Endothelial cell of umbilical vein (primary cell): ENCODE data around the gene AUTS2. TPM values are rescaled to one million over a fixed set of nuclear protein-coding genes. Genes with fewer than 3 reads are reported as not detected.

Experiments used
- BruUV-seq: library from RNA; stranded (reverse); fragments of 400-500 nt; replicated peaks from 2 replicates; lab custom pipeline; 2021; lab: Mats Ljungman, UMichigan
- CTCF ChIA-PET: fragments of 300-600, 350-600 bp; sonication (Branson Sonifier 250); formaldehyde crosslinking; loops from one replicate; lab custom pipeline; 2021; ENCODE audit warnings: antibody characterized with exemption, inconsistent platforms; lab: Charles Lee
- POLR2A ChIA-PET: fragments of 300-600, 350-600 bp; sonication (Branson Sonifier 250); formaldehyde crosslinking; loops from one replicate; lab custom pipeline; 2021; ENCODE audit warnings: antibody characterized with exemption, inconsistent platforms; lab: Charles Lee
- DNase-seq: peaks from one replicate; pipeline ENCODE4 v3.0.0-alpha.2; 2011; ENCODE audit warnings: low read depth, low spot score
- FAIRE-seq: peaks from 2 replicates; lab custom pipeline; 2011; peaks lifted over from hg19 to GRCh38; lab: Jason Lieb, UNC
- H2AFZ ChIP-seq: 2 replicates; pipeline ENCODE4 v1.6.0; 2012; ENCODE audit warnings: low read depth, low read length, control low read depth, inconsistent platforms
- H3K27ac ChIP-seq: 2 replicates; pipeline ENCODE4 v1.5.1; 2011; ENCODE audit warnings: low read depth, mild to moderate bottlenecking, control low read depth, low read length, moderate library complexity; ENCODE audit not compliant: insufficient read depth
- H3K27me3 ChIP-seq, 2 experiments: 2 replicates each; pipeline versions ENCODE4 v1.6.0 to v1.6.1; 2011; ENCODE audit warnings: low read length in 2 of 2, mixed read lengths in 1 of 2; ENCODE audit not compliant: control insufficient read depth in 2 of 2, insufficient read depth in 2 of 2
- H3K36me3 ChIP-seq, 2 experiments: 2 replicates in 1 of 2; 3 replicates in 1 of 2; pipeline ENCODE4 v1.5.1; 2011; ENCODE audit warnings: low read length in 2 of 2, mild to moderate bottlenecking in 1 of 2, moderate library complexity in 1 of 2; ENCODE audit not compliant: control insufficient read depth in 2 of 2, insufficient read depth in 2 of 2; ENCODE audit errors: extremely low read depth in 1 of 2
- H3K4me1 ChIP-seq: 3 replicates; pipeline ENCODE4 v1.5.1; 2011; ENCODE audit warnings: mild to moderate bottlenecking, low read length; ENCODE audit not compliant: control insufficient read depth, insufficient read depth; ENCODE audit errors: extremely low read depth
- H3K4me2 ChIP-seq: 2 replicates; pipeline ENCODE4 v1.6.1; 2011; ENCODE audit warnings: low read length, control low read depth, mixed read lengths; ENCODE audit not compliant: insufficient read depth
- H3K4me3 ChIP-seq, 3 experiments: fragments of 200-600 bp in 1 of 3; sonication (generic), shearing (Covaris generic) in 1 of 3; replicated peaks in 1 of 3; 2 replicates each; pipeline ENCODE4 v1.5.1; 2011 to 2016; ENCODE audit warnings: control low read depth in 3 of 3, low read length in 3 of 3, mild to moderate bottlenecking in 2 of 3, inconsistent platforms in 1 of 3, low read depth in 1 of 3, moderate library complexity in 1 of 3; ENCODE audit not compliant: insufficient read depth in 1 of 3
- H3K79me2 ChIP-seq: 2 replicates; pipeline ENCODE4 v1.6.0; 2012; ENCODE audit warnings: low read length, inconsistent platforms; ENCODE audit not compliant: control insufficient read depth, insufficient read depth
- H3K9ac ChIP-seq: replicated peaks from 2 replicates; pipeline ENCODE3; 2011; ENCODE audit warnings: low read length, control low read depth; ENCODE audit not compliant: insufficient read depth; ENCODE audit errors: extremely low read depth
- H3K9me1 ChIP-seq: replicated peaks from 3 replicates; pipeline ENCODE4 v1.6.0; 2011; ENCODE audit warnings: mild to moderate bottlenecking, low read length; ENCODE audit not compliant: control insufficient read depth, insufficient read depth; ENCODE audit errors: extremely low read depth
- H3K9me3 ChIP-seq: replicated peaks from 2 replicates; pipeline ENCODE4 v1.5.1; 2012; ENCODE audit warnings: low read length, inconsistent platforms; ENCODE audit not compliant: control insufficient read depth, insufficient read depth
- H4K20me1 ChIP-seq: replicated peaks from 2 replicates; pipeline ENCODE3; 2011; ENCODE audit warnings: mild to moderate bottlenecking, low read length; ENCODE audit not compliant: control insufficient read depth, insufficient read depth; ENCODE audit errors: extremely low read depth
- EZH2 ChIP-seq: IDR thresholded peaks from 2 replicates; pipeline ENCODE4 v1.6.1; 2012; ENCODE audit warnings: borderline replicate concordance, low read depth, mild to moderate bottlenecking, moderate library complexity, low read length, inconsistent platforms; ENCODE audit not compliant: severe bottlenecking
- FOS ChIP-seq: IDR thresholded peaks from 2 replicates; pipeline ENCODE4 v1.6.1; 2011; ENCODE audit warnings: mild to moderate bottlenecking, low read length, moderate library complexity, borderline replicate concordance; ENCODE audit not compliant: insufficient read depth
- GATA2 ChIP-seq: IDR thresholded peaks from 2 replicates; pipeline ENCODE4 v1.7.0; 2011; ENCODE audit warnings: low read depth, mild to moderate bottlenecking, moderate library complexity, mixed read lengths, low read length; ENCODE audit not compliant: insufficient read length, insufficient read depth
- JUN ChIP-seq: IDR thresholded peaks from 2 replicates; pipeline ENCODE4 v1.6.1; 2011; ENCODE audit warnings: borderline replicate concordance, low read depth; ENCODE audit not compliant: insufficient read length, insufficient read depth
- MAX ChIP-seq: IDR thresholded peaks from 2 replicates; pipeline ENCODE4 v1.6.1; 2011; ENCODE audit not compliant: insufficient read depth, insufficient read length
- MYC ChIP-seq: IDR thresholded peaks from one replicate; pipeline ENCODE4 v1.6.1; 2011; ENCODE audit warnings: mild to moderate bottlenecking, low read depth, low read length
- POLR2A ChIP-seq: IDR thresholded peaks from 2 replicates; pipeline ENCODE4 v1.6.1; 2012; ENCODE audit warnings: low read depth, mild to moderate bottlenecking, control low read depth, low read length
- POLR2AphosphoS5 ChIP-seq: IDR thresholded peaks from 2 replicates; pipeline ENCODE4 v1.6.1; 2012; ENCODE audit warnings: low read depth, mild to moderate bottlenecking, control low read depth, low read length, moderate library complexity; ENCODE audit not compliant: insufficient read depth
- dilution Hi-C: fragments of 300-500 bp; cut with MboI; formaldehyde crosslinking; loops from one replicate; pipeline ENCODE4 v1.15.0; 2019; ENCODE audit warnings: low sequenced_read_pairs; ENCODE audit not compliant: extremely low pct_ligation_motif_present
- intact Hi-C: fragments of 100-400 bp; cut with micrococcal nuclease; formaldehyde crosslinking; loops from one replicate; pipeline ENCODE4 v1.10.0; 2022
- polyA plus RNA-seq, 4 experiments: library from polyadenylated mRNA; depleted of rRNA in 3 of 4; stranded (reverse) in 3 of 4; unstranded in 1 of 4; fragments of >200 nt; gene quantifications; 2 replicates each; pipeline versions ENCODE4 v1.2.1 to v1.2.3, GENCODE V29; 2011 to 2012; ENCODE audit warnings: missing spikeins in 1 of 4
- total RNA-seq: library from RNA; stranded (reverse); gene quantifications from 2 replicates; pipeline ENCODE4 v1.2.3, GENCODE V29; 2021
- TF ChIP-seq, protein P1 (sequence below), 2 donors: IDR thresholded peaks; 1 replicate in 1 of 2; 2 replicates in 1 of 2; pipeline ENCODE4 v1.5.1; 2011; ENCODE audit warnings: low read length in 2 of 2, mild to moderate bottlenecking in 2 of 2, moderate library complexity in 2 of 2, control low read depth in 1 of 2, inconsistent platforms in 1 of 2, low read depth in 1 of 2; ENCODE audit not compliant: insufficient read depth in 1 of 2; ENCODE audit errors: extremely low read depth in 1 of 2

Gene AUTS2
- total and polyA plus RNA-seq, 2 donors (not counting 3 experiments of a cell fraction or from before 2014, with no cell fraction given) = 0.59 to 8.0 TPM

- intact Hi-C loops = no loop called here
Measured at GRCh38 chr7:69640925-69641594, 42.8 kb downstream of the AUTS2 start.

More at GRCh38 chr7:69640925-69641594, 42.8 kb downstream of the AUTS2 start:
- Histone ChIP-seq H3K4me3 (no peak overlapping the region), H3K9ac (no peak overlapping the region), H3K27me3 (no peaks in the 10 kb centered on the region), H3K9me3 (no peaks in the 10 kb centered on the region), H3K4me2 (no peak overlapping the region), H3K36me3 (no peaks in the 10 kb centered on the region), H3K9me1 (no peaks in the 10 kb centered on the region), H4K20me1 (no peaks in the 10 kb centered on the region), H3K79me2 (no peaks in the 10 kb centered on the region), H3K27ac (no peak overlapping the region), H2AFZ (no peak overlapping the region), H3K4me1 (no peaks in the 10 kb centered on the region)
- TF ChIP-seq JUN = no peak
- TF ChIP-seq FOS = no peak
- TF ChIP-seq, protein P1, sequence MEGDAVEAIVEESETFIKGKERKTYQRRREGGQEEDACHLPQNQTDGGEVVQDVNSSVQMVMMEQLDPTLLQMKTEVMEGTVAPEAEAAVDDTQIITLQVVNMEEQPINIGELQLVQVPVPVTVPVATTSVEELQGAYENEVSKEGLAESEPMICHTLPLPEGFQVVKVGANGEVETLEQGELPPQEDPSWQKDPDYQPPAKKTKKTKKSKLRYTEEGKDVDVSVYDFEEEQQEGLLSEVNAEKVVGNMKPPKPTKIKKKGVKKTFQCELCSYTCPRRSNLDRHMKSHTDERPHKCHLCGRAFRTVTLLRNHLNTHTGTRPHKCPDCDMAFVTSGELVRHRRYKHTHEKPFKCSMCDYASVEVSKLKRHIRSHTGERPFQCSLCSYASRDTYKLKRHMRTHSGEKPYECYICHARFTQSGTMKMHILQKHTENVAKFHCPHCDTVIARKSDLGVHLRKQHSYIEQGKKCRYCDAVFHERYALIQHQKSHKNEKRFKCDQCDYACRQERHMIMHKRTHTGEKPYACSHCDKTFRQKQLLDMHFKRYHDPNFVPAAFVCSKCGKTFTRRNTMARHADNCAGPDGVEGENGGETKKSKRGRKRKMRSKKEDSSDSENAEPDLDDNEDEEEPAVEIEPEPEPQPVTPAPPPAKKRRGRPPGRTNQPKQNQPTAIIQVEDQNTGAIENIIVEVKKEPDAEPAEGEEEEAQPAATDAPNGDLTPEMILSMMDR (IDR thresholded peaks at IDR 0.05; ENCODE audit: extremely low read depth in 1 of 2, insufficient read depth in 1 of 2, low read depth in 1 of 2, low read length in 2 of 2) = no peak
- no peak for TF ChIP-seq MAX
- TF ChIP-seq MYC = no peak
- no peak for TF ChIP-seq EZH2
- TF ChIP-seq POLR2A = no peak
- no peak for TF ChIP-seq POLR2AphosphoS5
- no peak for TF ChIP-seq GATA2
- dilution Hi-C loops = no loop called here
- ChIA-PET POLR2A (no interaction called here), CTCF (no interaction called here)
- no peak for DNase-seq
- BruUV-seq = no TSS peak
- FAIRE-seq = no peak
